Trophoblast cell (in vitro differentiated cells and primary cell): ENCODE measurements around the gene SERPING1.

Experiments used
- DNase-seq, 2 donors: peaks; one replicate each; pipeline ENCODE4 v3.0.0-alpha.2; 2016
- H2AFZ ChIP-seq: 2 replicates; pipeline ENCODE4 v1.6.1; 2013; ENCODE audit warnings: low read length, moderate library complexity, mild to moderate bottlenecking; ENCODE audit not compliant: insufficient read depth, poor library complexity
- H2AK5ac ChIP-seq: 2 replicates; pipeline ENCODE4 v1.6.1; 2013; ENCODE audit warnings: mild to moderate bottlenecking, low read length
- H2BK120ac ChIP-seq: 2 replicates; pipeline ENCODE4 v1.6.1; 2013; ENCODE audit warnings: low read length, mild to moderate bottlenecking, moderate library complexity; ENCODE audit not compliant: insufficient read depth, poor library complexity
- H2BK12ac ChIP-seq: 2 replicates; pipeline ENCODE4 v1.6.1; 2013; ENCODE audit warnings: mild to moderate bottlenecking, low read length, moderate library complexity
- H2BK5ac ChIP-seq: 2 replicates; pipeline ENCODE4 v1.6.1; 2013; ENCODE audit warnings: low read length, low read depth, moderate library complexity, mild to moderate bottlenecking; ENCODE audit not compliant: poor library complexity
- H3K14ac ChIP-seq: 2 replicates; pipeline ENCODE4 v1.6.1; 2013; ENCODE audit warnings: mild to moderate bottlenecking, low read length
- H3K18ac ChIP-seq: 2 replicates; pipeline ENCODE4 v1.6.1; 2013; ENCODE audit warnings: mild to moderate bottlenecking, low read length
- H3K23ac ChIP-seq: 2 replicates; pipeline ENCODE4 v1.6.1; 2013; ENCODE audit warnings: low read length
- H3K27ac ChIP-seq: 2 replicates; pipeline ENCODE4 v1.5.1; 2013; ENCODE audit warnings: low read depth, mild to moderate bottlenecking, inconsistent platforms, low read length, moderate library complexity
- H3K27me3 ChIP-seq: 2 replicates; pipeline ENCODE4 v1.6.1; 2013; ENCODE audit warnings: inconsistent platforms, mild to moderate bottlenecking, low read length, moderate library complexity; ENCODE audit not compliant: insufficient read depth
- H3K36me3 ChIP-seq, 2 experiments: 1 replicate in 1 of 2; 2 replicates in 1 of 2; pipeline ENCODE4 v1.6.1; 2013; ENCODE audit warnings: low read length in 2 of 2, mild to moderate bottlenecking in 2 of 2, moderate library complexity in 1 of 2; ENCODE audit not compliant: insufficient read depth in 2 of 2, control insufficient read depth in 1 of 2
- H3K4ac ChIP-seq: 2 replicates; pipeline ENCODE4 v1.6.1; 2013; ENCODE audit warnings: low read depth, mild to moderate bottlenecking, low read length, moderate library complexity
- H3K4me1 ChIP-seq, 2 experiments: 1 replicate in 1 of 2; 2 replicates in 1 of 2; pipeline ENCODE4 v1.6.1; 2013; ENCODE audit warnings: low read length in 2 of 2, mild to moderate bottlenecking in 2 of 2, moderate library complexity in 1 of 2; ENCODE audit not compliant: insufficient read depth in 2 of 2, control insufficient read depth in 1 of 2
- H3K4me2 ChIP-seq: 2 replicates; pipeline ENCODE4 v1.6.1; 2013; ENCODE audit warnings: inconsistent platforms, mild to moderate bottlenecking, low read length, moderate library complexity
- H3K4me3 ChIP-seq: 2 replicates; pipeline ENCODE4 v1.5.1; 2013; ENCODE audit warnings: mild to moderate bottlenecking, low read depth, low read length, inconsistent platforms
- H3K79me1 ChIP-seq: one replicate; pipeline ENCODE4 v1.6.1; 2013; ENCODE audit warnings: low read length
- H3K79me2 ChIP-seq: 2 replicates; pipeline ENCODE4 v1.6.1; 2013; ENCODE audit warnings: low read length, mild to moderate bottlenecking; ENCODE audit not compliant: control insufficient read depth, insufficient read depth, poor library complexity
- H3K9ac ChIP-seq: 2 replicates; pipeline ENCODE4 v1.6.1; 2013; ENCODE audit warnings: mild to moderate bottlenecking, low read length
- H3K9me3 ChIP-seq: 2 replicates; pipeline ENCODE4 v1.6.1; 2013; ENCODE audit warnings: low read depth, mild to moderate bottlenecking, control low read depth, inconsistent platforms, low read length; ENCODE audit not compliant: insufficient read depth
- H4K12ac ChIP-seq: 2 replicates; pipeline ENCODE4 v1.6.1; 2013; ENCODE audit warnings: low read depth, mild to moderate bottlenecking, low read length, moderate library complexity
- H4K8ac ChIP-seq: 2 replicates; pipeline ENCODE4 v1.6.1; 2013; ENCODE audit warnings: low read depth, mild to moderate bottlenecking, low read length, moderate library complexity
- H4K91ac ChIP-seq: one replicate; pipeline ENCODE4 v1.6.1; 2013; ENCODE audit warnings: low read depth, mild to moderate bottlenecking, low read length, moderate library complexity
- WGBS: extraction: QIAGEN DNeasy Blood & Tissue Kit; methylation state at CpG from one replicate; pipeline ENCODE4 v1.1.7; 2013; ENCODE audit warnings: missing lambda C conversion rate; ENCODE audit not compliant: insufficient read length, insufficient coverage; ENCODE audit errors: extremely low coverage; 5-methylcytosine and 5-hydroxymethylcytosine counted together

Gene SERPING1

DNA sequence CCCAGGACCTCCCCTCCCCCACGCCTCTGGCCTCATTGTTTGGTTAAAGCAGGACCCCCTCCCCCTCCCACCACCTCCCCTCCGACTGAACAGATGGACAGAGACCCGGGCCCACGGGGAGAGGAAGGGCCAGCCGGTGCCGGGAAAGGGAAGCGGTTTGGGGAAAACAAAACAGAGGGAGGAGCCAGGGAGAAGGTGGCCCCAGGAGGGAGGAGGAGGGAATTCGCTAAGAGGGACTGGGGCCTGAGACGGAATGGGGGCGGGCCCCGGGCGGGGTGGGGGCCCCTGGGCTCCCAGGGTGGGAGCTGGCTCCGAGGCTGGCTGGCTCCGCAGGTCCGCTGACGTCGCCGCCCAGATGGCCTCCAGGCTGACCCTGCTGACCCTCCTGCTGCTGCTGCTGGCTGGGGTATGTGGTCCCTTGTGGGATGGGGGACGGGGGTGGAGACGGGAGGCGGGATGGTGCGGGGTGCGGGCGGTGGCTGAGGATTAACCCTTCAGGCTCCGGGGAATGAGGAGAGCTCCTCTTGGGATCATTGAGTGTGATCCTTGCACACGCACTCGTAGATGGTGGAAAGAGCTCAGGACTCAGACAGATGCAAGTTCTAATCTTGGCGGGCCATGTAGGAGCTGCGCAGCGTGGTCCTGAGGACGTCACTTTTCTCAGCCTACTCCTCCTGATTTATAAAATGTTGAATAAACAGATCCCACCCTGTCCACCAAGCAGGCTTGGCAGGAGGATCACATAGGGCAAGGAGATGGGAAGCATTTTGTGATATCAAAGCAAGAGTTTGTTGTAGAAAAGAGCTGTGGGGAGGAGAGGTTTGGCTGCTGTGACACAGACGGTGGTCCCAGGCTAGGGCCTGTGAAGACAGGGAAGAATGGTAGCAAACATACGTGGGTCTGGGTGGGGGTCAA, 688 bp downstream of the SERPING1 start:
- peak overlapping the region; percentile 28 for H2BK12ac ChIP-seq
- peaks cover 9% of the 10 kb centered on the region for H3K79me1 ChIP-seq
- no CpG with 5 or more reads among the region's 33 CpGs for WGBS
- peak overlapping the region; percentile 6 for H2AK5ac ChIP-seq
- H3K27ac ChIP-seq = peak overlapping the region; percentile 75
- peak overlapping the region; percentile 68 for H2BK5ac ChIP-seq
- H3K14ac ChIP-seq = peak overlapping the region; percentile 3
- H4K91ac ChIP-seq = peak overlapping the region; percentile 88
- peak overlapping the region; percentile 79 for H2AFZ ChIP-seq
- peak overlapping the region; percentile 52 for H3K4me3 ChIP-seq
- no peak overlapping the region for H3K9ac ChIP-seq
- peak overlapping the region; percentile 61 for H3K4me2 ChIP-seq
- DNase-seq = peak; percentile 80 to 86
- peak overlapping the region; percentile 2 for H3K18ac ChIP-seq
- peaks cover 14 to 28% of the 10 kb centered on the region in 2 experiments for H3K4me1 ChIP-seq
- no peaks in the 10 kb centered on the region for H3K79me2 ChIP-seq
- H3K27me3 ChIP-seq = no peaks in the 10 kb centered on the region
- peak overlapping the region; percentile 66 for H4K8ac ChIP-seq
- H3K36me3 ChIP-seq = no peaks in the 10 kb centered on the region
- H3K23ac ChIP-seq = no peak overlapping the region
- peak overlapping the region; percentile 63 for H4K12ac ChIP-seq
- peak overlapping the region; percentile 24 for H2BK120ac ChIP-seq
- peak overlapping the region; percentile 46 for H3K4ac ChIP-seq
- H3K9me3 ChIP-seq = no peaks in the 10 kb centered on the region

DNA sequence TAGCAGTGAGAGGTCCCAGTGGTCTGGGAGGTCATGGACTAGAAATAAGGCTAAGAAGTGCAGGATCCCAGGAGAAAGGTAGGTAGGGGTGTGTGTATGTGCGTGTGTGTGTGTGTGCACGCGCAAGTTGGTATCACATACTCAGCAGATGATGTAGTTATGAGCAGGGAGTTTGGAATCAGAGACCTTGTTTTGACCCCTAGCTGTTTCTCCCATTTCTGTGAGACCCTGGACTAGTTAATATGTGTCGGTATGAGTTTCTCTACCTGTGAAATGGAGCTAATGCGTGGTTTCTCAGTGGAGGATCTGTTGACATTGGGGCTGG, 1.3 kb downstream of the SERPING1 start:
- no peaks in the 10 kb centered on the region for H3K36me3 ChIP-seq
- no CpG with 5 or more reads among the region's 5 CpGs for WGBS
- no peaks in the 10 kb centered on the region for H3K79me2 ChIP-seq
- H2BK5ac ChIP-seq = no peak overlapping the region
- peak; percentile 73 to 79 for DNase-seq
- H2AK5ac ChIP-seq = peak overlapping the region; percentile 6
- no peak overlapping the region for H4K12ac ChIP-seq
- H4K8ac ChIP-seq = no peak overlapping the region
- H3K23ac ChIP-seq = no peak overlapping the region
- H4K91ac ChIP-seq = peak overlapping the region; percentile 29
- peak overlapping the region; percentile 2 for H3K18ac ChIP-seq
- no peaks in the 10 kb centered on the region for H3K27me3 ChIP-seq
- peaks cover 9% of the 10 kb centered on the region for H3K79me1 ChIP-seq
- H3K4me3 ChIP-seq = no peak overlapping the region
- peak overlapping the region; percentile 28 for H2BK12ac ChIP-seq
- H3K4ac ChIP-seq = peak overlapping the region; percentile 4
- H3K9me3 ChIP-seq = no peaks in the 10 kb centered on the region
- peak overlapping the region; percentile 3 for H3K14ac ChIP-seq
- peak overlapping the region; percentile 6 for H3K27ac ChIP-seq
- H2BK120ac ChIP-seq = peak overlapping the region; percentile 24
- H3K4me2 ChIP-seq = peak overlapping the region; percentile 61
- no peak overlapping the region for H2AFZ ChIP-seq
- no peak overlapping the region for H3K9ac ChIP-seq
- peaks cover 14 to 28% of the 10 kb centered on the region in 2 experiments for H3K4me1 ChIP-seq

GRCh38 chr11:57599381-57599780, 1.9 kb downstream of the SERPING1 start:
- peaks cover 11% of the 10 kb centered on the region for H3K79me1 ChIP-seq

GRCh38 chr11:57601297-57601696, 3.8 kb downstream of the SERPING1 start:
- Histone ChIP-seq H3K4me1 (peaks cover 16 to 32% of the 10 kb centered on the region in 2 experiments), H4K12ac (no peak overlapping the region), H3K18ac (no peak overlapping the region), H3K79me1 (peaks cover 11% of the 10 kb centered on the region), H3K27me3 (no peaks in the 10 kb centered on the region), H2BK5ac (no peak overlapping the region), H2BK12ac (no peak overlapping the region), H2BK120ac (no peak overlapping the region), H3K9me3 (no peaks in the 10 kb centered on the region), H3K14ac (no peak overlapping the region), H2AK5ac (no peak overlapping the region), H4K91ac (no peak overlapping the region), H3K79me2 (no peaks in the 10 kb centered on the region), H3K36me3 (no peaks in the 10 kb centered on the region), H3K27ac (no peak overlapping the region), H3K9ac (no peak overlapping the region), H3K4ac (no peak overlapping the region), H3K4me2 (no peak overlapping the region), H3K4me3 (no peak overlapping the region), H4K8ac (no peak overlapping the region), H3K23ac (no peak overlapping the region), H2AFZ (no peak overlapping the region)
- no CpG with 5 or more reads among the region's 3 CpGs for WGBS
- DNase-seq = no peak

More at GRCh38 chr11:57599381-57599780, 1.9 kb downstream of the SERPING1 start:
- Histone ChIP-seq H3K36me3 (no peaks in the 10 kb centered on the region), H3K79me2 (no peaks in the 10 kb centered on the region), H2BK12ac (no peak overlapping the region), H3K4ac (no peak overlapping the region), H2AK5ac (no peak overlapping the region), H3K18ac (no peak overlapping the region), H3K27ac (peak overlapping the region; percentile 21), H4K8ac (no peak overlapping the region), H3K4me3 (no peak overlapping the region), H4K91ac (no peak overlapping the region), H3K9ac (no peak overlapping the region), H3K27me3 (no peaks in the 10 kb centered on the region), H3K14ac (no peak overlapping the region), H2AFZ (no peak overlapping the region), H2BK5ac (no peak overlapping the region), H3K4me1 (peaks cover 14 to 30% of the 10 kb centered on the region in 2 experiments), H4K12ac (no peak overlapping the region), H3K23ac (no peak overlapping the region), H2BK120ac (no peak overlapping the region), H3K9me3 (no peaks in the 10 kb centered on the region), H3K4me2 (no peak overlapping the region)
- DNase-seq = peak; percentile 60 to 70
- WGBS = no CpG with 5 or more reads among the region's 2 CpGs
